Hematopoietic multipotent progenitor cell (in vitro differentiated cells): Measurements from ENCODE around the gene FRYL. TPM values are rescaled to one million over a fixed set of nuclear protein-coding genes. Genes with fewer than 3 reads are reported as not detected.

Experiments
- DNase-seq, 3 donors: peaks; one replicate each; pipeline ENCODE4 v3.0.0-alpha.2; 2011 to 2015; ENCODE audit warnings: low read depth in 2 of 3, low spot score in 2 of 3
- total RNA-seq: library from RNA; depleted of rRNA; stranded (reverse); fragments of >200 nt; gene quantifications from one replicate; pipeline ENCODE4 v1.2.3, GENCODE V29; 2012

The FRYL gene
- total RNA-seq, 1 donor = 47.1 TPM

DNA sequence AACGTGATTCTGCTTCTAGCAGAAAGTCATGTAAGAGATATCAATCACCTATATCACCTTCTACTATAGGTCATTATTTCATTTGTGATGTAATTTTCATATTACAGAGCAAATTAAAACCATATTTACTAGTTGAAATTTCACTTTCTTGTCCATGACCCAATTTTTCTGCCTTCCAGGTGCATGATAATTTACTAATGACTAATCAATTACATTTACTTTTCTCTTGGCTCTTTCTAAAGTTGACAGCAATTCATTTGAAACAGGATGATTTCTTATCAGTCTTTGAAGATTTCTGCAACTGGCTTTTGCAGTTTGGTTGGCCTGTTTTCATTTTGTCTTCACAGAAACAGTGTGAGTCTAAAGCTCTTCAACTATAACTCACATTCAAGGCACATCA is 208.6 kb downstream of the FRYL start:
- no peak for DNase-seq

DNA sequence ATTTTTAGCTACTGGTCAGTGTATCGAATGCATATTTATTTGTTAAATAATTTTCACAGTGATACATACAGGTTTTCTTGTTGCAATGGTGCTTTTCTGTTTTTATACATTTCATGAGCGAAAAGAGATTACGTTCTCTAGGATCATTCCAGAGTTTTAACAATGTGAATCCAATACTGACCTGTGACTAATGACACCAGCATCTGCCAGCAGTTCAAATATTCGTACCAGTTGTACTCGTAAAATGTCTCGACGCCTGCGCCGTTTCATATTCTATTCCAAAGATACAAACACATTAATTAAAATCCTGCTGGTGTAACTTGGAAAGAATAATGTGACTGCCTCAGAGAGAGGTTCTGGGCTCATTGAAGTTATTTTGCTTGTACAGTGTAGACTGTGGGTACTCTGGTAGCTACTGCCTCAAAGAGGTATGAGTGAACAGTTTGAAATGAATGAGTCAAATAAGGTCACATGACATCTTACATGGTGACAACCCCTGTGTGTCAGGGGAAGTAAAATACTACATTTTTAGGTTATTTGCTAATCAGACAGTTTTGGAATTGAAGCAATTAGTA is 209.3 kb downstream of the FRYL start:
- no peak for DNase-seq

DNA sequence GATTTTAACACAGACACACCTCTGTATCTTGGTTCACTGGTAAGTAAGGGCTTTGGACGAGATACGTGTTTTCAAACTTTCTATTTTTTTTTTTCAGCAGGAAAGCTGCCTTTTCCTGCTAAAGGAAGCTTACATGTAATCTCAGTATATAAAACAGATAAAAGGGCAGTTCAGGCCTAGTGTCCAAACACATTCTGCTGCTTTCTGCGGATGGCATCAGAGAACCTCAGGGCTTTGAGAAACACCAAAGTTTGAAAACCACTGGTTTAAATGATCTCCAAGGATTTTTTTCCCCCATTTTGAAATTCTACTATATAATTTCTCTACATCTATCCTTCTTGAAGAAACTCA is 214.1 kb downstream of the FRYL start:
- DNase-seq = no peak

DNA sequence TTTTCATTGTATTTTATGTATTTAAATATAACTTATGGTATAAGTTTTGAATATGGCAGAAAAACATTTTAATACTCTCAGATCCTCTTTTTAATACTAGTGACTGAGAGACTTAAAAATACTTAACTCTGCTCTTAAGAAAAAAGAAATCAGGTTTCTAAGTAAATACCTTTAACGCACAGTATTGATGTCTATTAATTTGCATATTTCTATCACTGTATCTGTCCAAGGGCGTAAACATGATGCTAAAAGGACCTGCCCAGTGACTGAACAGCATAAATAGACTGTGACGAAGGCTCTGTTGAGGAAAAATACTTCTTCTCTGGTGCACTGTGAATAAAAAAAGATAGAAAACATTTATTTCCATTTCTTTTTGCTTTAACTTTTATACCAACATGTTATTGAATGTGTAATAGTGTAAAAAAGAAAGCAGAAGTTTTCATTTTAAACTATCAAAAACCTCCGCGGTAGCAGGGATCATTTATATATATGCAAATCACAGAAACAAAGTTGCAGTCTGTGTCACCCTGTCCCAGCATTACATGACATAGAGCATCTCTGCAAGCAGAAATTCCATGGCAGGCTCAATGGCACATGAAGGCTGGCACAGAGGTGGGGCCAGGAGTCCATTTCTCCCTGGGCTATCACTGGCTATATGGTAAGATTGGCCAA is 214.6 kb downstream of the FRYL start:
- no peak for DNase-seq

DNA sequence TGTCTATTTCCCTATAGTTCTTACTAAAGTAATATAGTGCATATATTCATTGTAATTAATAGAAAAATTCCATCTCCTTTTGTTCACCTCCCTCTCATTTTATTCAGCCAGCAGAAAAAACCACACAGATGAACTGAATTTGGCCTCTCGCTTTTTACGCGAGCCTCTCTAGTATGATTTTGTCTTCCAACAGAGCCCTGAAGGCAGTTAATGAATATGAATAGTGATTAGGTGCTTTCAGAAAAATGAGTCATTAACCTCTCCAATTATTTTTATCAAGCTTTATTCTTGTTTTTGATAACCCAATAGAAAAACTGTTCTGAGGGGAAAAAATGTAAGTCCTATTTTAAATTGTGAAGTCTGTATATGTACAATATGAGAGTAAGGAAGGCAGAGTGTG is 215.9 kb downstream of the FRYL start:
- DNase-seq = no peak

DNA sequence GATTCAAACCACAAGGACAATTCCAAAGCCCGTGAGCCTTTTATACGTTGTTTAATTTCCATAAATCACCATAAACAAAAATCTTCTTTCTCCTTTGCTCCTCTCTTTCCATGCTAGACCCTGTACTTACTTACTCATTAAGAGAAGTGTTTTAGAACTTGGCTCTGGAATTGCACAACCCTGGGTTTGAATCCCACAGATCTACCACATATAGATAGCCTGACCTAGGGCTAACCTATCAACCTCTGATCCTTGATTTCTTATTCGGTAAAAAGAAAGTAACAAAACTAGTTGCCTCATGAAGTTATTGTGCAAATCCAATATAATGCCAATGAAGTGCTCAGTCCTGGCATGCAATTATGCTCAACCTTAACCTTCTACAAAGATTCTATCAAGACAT is 221.3 kb downstream of the FRYL start:
- DNase-seq = no peak

DNA sequence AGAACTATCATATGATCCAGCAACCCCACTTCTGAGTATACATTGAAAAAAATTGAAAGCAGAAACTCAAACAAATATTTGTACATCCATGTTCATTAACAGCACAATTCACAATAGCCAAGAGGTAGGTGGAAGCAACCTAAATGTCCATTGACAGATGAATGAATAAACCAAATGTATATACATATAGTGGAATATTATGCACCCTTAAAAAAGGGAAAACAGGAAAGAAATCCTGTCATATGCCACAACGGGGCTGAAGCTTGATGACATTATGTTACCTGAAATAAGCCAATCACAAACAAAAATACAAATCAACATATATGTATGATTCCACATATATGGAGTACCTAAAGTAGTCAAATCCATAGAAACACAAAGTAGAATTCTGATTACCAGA is 222.1 kb downstream of the FRYL start:
- DNase-seq = no peak

DNA sequence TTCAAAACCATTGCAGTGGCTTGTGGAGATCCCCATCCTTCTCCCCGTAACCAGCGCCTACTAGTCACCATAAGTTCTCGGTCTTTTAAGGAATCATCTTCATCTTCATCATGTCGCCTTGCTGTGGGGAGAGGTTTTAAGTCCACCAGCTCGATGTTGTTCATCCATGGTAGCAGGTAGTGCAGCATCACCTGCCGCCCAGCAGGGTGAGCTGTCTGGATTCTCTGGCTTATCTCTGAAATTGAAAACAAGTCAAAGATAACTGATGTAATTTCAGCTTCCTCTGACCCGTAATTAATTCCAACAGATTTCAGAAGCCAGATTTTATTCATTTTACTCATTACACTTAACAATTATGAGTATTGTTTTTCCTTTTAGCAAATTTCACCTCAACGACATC is 222.6 kb downstream of the FRYL start:
- no peak for DNase-seq

DNA sequence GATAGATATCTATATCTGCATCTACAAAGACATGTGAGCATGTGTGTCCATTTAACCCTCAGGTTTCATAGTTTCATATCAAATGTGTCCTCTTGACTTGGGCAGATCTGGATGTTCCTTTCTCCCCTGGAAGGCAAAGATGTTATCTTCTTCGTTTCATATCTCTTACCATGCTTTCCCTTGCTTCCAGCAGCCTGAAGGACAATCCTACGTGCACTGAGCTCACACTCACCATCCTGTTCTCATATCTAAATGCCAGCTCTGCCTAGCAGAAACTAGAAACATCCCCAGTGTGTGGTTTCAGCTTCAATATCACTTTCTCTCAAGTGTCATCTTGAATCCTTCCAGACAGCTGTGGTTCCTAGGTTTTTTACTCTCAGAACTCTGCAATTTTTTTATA is 223.8 kb downstream of the FRYL start:
- DNase-seq = no peak

DNA sequence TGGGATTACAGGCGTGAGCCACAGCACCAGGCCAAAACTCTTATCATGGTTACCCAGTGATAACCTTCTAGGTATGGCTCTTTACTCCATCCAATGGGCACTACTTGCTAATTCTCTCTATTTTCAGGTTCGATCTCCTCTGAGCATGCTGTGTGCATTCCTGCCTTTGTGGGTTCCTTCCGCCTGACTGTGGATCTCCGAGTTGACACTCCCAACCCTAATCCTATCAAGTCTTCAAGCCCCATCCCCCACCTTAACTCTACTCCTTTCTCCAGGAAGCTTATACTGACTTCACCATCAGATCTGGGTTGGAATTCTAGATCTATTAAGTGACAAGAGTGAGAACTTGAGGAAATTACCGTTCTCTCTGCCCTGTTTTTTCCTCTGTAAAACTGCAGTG is 225.5 kb downstream of the FRYL start:
- DNase-seq = no peak

DNA sequence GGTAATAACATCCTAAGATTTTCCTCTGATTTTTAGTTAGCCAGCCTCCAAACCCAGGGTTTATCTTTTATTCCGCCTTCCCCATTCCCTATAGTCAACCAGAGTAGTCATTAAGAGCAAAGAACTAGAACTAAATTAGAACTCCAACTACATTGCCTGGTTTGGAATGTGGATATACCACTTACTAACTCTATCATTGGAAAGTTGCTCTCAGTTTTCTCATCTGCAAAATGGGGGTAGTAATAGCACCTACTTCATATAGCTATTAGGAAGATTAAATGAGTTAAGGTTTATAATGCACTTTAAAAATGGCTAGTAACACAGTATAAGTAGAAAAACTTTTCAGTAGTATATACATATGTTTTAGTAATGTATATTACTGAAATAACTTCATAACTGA is 226.4 kb downstream of the FRYL start:
- no peak for DNase-seq

DNA sequence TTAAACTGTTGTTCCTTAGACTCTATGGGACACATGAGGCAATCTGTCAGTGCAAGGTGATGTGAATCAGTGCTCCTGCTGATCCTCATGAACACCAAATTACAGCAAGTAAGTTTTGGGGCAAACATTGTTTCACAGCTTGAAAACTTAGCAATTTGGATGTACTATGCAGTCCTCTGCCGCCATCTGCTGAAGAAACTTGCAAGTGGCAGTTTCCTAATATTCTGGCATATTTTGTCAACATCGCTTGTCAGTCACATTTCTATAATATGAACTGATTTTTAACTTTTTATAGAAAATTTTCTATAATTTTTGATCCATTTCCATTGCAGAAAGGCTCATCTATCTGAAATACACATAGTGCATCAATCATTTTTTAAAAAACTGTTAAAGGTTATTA is 233.7 kb downstream of the FRYL start:
- DNase-seq = peak in 2 of 3 donors; percentile 31 to 66

DNA sequence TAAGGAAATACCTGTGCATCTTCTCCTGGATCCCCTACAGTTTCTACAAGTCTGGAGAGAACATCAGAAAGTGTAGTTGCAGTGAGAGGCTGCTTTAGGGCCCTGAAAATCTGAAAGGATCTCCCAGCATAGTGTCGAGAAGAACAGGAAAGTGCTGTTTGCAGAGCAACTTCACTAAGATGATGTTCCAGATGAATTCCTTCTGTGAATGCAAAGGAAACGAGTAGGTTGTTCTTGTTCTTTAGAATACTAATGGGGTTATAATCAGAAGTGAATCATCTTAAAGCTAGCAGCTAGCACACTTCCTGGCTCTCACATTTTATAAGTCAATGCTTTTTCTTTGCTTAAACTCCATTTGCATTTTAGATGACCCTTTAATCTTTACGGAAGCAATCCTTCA is 236.3 kb downstream of the FRYL start:
- DNase-seq = no peak

DNA sequence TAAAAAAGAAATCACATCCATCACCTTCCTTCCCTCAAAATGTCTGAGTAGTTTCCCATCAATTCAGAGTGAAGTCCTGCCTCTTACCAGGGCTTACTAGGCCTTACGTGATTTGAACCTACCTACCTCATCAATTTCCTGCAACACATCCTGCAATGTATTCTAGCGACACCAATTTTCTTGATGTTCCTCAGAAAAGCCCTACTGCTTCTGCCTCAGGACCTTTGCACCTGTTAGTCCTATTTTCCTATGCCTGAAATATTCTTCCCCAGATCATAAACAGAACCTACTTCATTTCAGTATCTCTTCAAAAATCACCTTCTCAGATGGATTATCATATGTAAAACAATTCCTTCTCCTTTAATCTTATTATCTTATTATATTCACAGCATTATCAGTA is 237.2 kb downstream of the FRYL start:
- no peak for DNase-seq

DNA sequence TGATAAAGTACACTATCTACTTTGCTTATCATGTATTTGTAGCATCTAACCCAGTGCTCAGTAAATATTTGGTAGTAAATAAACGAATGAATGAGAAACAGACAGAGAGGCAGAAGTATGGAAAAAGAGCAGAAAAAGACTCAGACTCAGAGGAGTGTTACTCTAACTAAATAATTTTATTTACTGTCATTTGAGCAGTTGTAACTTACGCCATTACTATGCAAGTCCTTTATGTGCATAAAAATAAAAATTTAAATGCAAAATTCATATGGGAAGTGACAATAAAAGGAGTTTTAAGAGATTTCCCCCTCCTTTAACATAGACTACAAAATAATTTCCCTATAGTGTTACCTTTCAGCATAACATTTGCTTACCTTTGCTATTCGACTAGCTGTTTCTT is 240.5 kb downstream of the FRYL start:
- no peak for DNase-seq

DNA sequence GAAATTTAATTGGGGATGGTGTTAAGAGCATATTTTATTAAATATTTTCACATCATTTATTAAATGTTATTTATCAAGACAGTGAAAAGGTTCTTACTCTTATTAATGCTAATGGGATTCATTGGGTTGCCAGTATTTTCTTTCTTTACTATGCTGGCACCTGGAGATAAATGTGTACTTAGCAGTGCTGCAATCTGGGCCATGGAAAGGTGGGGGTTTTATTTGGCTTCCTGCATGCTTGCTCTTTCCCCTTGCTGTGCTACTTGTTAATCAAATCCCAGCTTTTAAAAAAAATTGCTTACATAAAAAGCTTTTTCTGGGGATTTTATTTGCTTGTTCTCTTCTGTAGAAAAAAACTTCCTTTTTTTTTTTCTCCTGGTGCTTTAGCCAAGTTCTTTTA is 241.7 kb downstream of the FRYL start:
- DNase-seq = no peak

DNA sequence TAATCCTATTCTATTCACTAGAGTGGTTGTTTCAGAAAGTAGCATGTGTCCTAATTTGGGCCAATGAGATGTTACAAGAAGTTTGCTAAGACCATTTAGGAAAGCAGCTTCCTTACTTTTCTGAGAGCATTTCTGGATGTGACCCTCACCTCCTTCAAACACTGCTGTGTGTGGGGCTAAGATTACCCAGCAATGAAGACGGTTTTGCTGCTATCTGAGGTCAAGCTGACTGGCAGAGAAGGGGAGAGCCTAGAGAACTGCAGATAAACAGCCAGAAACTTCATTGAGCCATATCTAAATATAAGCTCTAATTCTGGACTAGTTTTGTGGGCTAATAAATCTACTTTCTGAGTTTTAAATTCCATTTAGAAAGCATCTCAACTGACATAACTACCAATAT is 253.7 kb downstream of the FRYL start:
- DNase-seq = no peak

DNA sequence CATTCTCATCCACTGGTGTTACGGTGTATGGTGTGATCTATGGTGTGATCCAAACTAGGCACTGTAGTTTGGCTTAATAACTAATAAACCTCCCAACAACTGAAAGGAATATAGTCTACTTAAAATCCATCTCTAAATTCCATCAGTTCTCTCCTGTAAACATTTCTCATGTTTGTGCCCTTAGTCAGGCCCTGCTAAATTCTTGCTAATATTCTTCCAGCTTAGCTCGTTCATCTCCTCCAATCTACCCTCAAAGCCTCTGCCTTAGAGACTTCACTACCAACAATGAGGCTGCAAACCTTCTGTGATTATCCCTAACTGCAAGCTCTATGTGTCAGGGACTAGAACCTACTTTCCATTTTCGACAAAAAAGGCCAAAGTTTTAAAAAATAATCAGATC is 261.9 kb downstream of the FRYL start:
- no peak for DNase-seq

DNA sequence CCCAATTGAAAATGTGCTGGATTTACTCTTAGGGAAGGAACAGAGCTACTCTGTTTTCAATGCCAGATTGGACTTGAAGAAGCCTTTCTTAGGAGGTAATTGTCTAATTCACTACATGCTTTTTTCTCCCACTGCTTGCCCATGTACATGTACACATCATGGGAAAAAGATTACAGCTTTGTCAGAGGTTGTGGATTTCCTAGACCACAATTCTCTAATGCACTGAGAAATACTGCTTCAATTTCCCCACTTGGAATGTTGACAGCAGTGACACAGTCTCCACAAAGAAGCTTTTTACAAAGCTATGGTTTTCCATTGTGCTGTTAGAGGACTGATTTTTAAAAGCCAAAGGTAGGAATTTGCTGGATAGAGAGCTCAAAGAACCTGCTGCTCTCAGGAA is 270.5 kb downstream of the FRYL start:
- DNase-seq = no peak

DNA sequence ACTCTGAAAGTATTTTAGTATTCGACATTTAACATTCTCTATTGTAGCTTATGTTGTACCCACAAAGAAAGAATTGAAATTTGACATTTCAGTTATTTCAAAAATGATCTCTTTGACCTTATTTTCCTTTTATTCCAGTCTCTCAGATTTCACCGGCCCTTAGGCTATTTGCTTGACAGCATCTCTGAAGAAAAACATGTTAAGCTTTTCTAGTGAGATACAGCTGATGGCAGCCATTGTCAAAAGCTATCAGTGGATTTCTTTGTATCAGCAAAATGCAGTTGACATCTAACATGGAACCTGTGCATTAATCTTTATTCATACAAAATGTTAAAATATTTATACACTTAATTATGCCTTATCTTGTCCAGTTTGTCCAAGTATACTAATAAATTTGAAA is 273.4 kb downstream of the FRYL start:
- no peak for DNase-seq

DNA sequence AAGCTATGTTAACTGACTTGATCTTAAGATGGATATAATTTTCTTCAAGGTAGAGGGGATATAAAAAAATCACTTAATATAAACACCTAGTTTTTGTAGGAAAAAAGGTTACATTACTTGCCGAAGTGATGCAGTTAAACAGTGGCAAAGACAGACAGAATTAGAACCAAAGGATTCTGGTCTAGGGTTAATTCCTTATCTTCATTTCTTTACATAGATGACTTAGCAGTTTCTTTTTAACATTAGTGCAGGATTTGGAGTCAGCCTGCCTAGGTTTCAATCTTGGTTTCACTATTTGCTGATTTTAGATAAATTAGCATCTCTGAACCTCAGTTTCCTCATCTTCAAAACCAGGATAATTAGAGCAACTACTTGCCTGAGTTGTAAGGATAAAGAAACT is 275.7 kb downstream of the FRYL start:
- DNase-seq = no peak

DNA sequence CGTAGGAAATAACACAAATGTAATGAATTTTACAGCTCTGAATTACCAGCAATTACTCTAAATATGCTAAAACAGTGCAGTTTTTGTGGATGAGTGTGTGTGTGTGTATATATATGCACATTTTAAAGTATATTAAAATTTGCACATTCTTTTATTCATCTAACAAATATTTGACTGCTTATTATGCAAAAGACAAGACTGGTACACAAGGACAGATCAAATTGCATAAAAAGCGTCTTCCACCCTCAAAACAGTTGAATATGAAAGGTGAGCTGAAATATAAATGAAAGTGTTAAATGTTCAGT is 276.1 kb downstream of the FRYL start:
- DNase-seq = no peak

DNA sequence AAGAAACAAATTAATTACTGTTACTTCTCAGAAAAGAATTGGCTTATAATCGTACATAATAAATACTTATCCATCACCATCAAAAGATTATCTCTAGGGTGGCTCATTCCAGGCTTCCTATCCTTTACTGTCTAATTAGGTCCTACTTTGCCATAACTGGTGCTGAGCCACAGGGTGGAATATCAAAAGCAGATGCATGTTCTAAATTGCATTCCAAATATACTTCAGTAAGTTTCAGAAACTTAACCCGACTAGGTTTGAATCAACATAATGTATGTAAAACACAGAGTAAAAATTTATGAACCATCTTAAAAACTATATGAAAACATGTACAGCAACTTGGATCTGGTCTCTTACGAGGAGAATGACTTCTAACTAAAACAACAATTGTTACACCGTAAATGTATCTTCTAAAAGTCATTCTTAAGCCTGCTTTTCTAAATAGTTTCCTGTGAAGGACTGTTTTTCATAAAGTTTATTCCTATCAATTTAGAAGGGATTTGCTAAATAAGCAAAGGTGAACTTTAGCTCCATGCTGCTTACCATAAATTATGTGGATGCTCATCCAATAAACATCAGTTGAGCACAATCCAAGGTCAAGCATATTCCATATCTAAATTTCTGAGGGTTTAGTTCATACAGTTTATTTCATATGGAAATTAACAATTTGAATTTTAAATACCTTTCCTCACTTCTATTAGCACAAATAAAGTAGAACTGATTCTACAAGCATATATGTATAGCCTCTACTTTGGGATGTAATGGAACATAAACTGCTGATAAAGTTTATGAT is 276.6 kb downstream of the FRYL start:
- no peak for DNase-seq
